Measurements from ENCODE around the gene ACTN3.
A peak's percentile ranks its signal among the peaks of the same experiment; 100 is the strongest.
"Not testable (repeated sequence)": the region's sequence is repeated elsewhere in the genome, so short reads cannot be mapped to it uniquely, and the experiment has no call there.

Gene ACTN3

DNA sequence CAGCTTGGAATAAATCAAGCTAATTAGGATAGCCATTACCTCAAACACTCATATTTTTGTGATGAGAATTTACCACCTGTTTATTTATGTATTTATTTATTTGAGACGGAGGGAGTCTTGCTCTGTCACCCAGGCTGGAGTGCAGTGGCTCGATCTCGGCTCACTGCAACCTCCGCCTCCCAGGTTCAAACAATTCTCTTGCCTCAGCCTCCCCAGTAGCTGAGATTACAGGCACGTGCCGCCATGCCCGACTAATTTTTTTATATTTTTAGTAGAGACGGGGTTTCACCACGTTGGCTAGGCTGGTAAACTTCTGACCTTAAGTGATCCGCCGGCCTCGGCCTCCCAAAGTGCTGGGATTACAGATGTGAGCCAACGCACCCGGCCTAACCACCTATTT, 1.8 kb upstream of the ACTN3 start:
- DNase-seq (ENCODE audit: low read depth) = not testable (repeated sequence)

DNA sequence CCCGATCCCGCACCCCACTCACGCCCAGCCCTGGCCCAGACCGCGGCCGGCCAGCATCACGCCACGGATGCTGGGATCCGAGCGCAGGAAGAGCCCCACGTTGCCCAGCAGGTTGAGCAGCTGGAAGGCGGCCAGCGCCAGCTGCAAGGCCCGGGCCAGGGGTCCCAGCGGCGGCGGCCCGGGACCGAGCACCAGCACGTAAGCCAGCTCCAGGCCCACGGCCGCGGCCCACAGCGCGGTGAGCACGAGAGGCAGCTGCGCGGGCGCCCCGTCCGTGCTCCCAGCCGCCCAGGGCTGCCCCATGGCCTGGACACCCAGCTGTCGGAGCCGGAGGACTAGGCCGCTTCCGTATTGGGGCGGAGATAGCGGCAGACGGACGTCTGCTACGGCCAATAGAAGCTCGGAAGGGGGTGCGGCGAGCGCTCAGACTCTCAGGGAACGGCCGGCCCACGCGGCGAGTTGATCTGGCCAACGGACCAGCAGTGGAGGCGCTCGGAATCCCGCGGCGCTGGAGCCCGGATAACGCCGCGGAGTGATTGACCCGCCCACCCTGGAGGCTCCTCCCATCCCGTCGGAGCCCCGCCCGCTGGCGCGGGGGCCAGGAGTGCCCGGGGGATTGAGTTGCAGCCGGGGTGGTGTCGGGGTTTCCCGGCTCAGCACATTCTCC, 869 bp upstream of the ACTN3 start, which contains the start of gene ZDHHC24:
Gene ZDHHC24 (minus strand): TSS at position 348 of the 667 bp plus-strand sequence. CDS start 45 bp downstream, at position 303.
- DNase-seq (ENCODE audit: low read depth) = peak; percentile 73

- no peak for DNase-seq (ENCODE audit: low read depth)
Observed at GRCh38 chr11:66546966-66547661, 411 bp downstream of the ACTN3 start.

GRCh38 chr11:66547662-66548009, 933 bp downstream of the ACTN3 start:
- no peak for DNase-seq (ENCODE audit: low read depth)

DNA sequence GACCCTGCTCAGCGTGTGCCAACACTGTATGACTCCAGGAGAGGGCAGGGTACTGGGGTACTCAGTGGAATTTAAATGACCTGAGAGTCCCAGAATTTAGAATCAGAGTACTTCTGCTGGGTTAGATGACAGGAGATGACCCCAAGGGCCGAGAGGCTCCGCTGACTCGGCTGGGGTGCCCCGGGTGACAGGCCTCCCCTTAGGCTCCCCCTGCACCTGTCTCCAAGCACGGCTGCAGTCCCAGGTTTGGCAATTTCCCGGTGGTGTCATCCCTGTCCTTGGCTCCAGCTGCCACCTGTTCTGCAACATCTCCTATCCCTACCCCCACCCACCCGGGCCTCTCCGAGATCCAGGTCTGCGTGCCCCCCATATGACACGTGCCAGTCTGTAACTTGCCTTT, 1.3 kb downstream of the ACTN3 start:
- no peak for DNase-seq (ENCODE audit: low read depth)

DNA sequence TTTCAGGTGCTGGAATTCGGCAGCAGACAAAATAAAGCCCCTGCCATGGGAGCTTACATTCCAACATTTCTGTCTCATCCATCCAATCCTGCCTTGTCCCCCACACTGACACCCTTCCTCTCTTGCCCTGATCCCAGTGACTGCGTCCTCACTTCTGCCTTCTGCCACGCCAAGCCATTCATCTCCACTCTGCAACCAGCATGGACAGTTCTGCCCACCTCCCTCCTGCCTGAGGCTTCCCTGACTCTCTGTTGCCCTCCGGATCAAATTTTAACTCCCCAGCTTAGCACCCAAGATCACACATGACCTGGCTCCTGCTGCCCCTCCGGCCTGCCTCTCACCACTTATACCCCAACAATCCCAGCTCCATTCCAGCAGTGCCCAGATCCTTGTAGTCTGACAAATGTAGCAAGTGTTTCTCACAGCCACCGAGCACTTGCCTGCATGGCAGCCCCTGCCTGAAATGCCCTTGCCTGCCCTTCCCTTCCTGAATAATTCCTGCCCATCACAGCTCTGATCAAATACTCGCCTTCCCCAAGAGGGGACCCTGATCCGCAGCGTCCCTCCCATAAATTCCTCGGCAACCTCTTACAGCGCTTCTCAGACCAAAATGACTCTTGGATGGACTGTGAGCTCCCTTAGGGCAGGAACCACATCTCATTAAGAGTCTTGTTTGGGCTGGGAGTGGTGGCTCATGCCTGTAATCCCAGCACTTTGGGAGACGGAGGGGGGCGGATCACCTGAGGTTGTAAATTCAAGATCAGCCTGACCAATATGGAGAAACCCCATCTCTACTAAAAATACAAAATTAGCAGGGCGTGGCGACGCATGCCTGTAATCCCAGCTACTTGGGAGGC, 2.3 kb downstream of the ACTN3 start:
- DNase-seq (ENCODE audit: low read depth) = no peak

DNA sequence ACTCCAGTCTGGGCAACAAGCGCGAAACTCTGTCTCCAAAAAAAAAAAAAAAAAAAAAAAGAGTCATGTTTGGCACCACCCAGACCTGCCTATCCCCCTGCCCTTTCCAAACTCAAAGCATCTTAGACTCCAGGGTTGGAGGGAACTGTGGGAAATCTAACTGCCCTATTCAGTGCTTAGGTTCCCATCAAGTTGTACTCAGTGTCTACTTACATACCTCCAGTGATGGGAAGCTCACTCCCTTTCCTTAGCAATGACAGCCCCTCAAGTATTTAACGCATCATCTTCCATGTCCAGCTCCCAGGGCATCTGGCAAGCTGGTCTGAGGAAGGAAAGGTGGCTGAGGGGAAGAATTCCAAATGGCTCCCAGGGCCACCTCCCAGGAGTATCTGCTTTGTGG, 3.0 kb downstream of the ACTN3 start:
- no peak for DNase-seq (ENCODE audit: low read depth)

GRCh38 chr11:66550887-66551286, 4.2 kb downstream of the ACTN3 start:
- no peak for DNase-seq (ENCODE audit: low read depth)

GRCh38 chr11:66554602-66555001, 7.9 kb downstream of the ACTN3 start:
- no peak for DNase-seq (ENCODE audit: low read depth)

DNA sequence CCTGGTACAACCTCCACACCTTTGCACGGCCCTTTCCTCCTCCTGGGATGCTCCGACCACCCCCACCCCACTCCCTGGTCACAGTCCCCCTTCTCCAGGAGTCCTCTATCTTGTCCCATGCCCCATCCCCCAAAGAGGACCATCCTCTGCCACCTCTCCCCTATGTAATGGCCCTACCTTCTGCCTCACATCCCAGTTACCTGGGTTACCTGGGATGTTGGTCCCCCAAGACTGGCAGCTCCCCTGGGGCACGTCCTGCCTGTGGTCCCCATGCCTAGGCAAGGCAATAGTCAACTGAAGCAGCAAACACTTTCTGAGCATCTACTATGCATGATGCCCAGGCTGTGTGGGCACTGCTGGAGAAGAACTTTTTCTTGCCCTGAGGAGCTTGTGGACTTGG, 8.7 kb downstream of the ACTN3 start:
- DNase-seq (ENCODE audit: low read depth) = no peak

- no peak for DNase-seq (ENCODE audit: low read depth)
Observed at GRCh38 chr11:66556086-66556485, 9.4 kb downstream of the ACTN3 start.

- DNase-seq (ENCODE audit: low read depth) = no peak
Observed at GRCh38 chr11:66557733-66558326, 11.1 kb downstream of the ACTN3 start.

DNA sequence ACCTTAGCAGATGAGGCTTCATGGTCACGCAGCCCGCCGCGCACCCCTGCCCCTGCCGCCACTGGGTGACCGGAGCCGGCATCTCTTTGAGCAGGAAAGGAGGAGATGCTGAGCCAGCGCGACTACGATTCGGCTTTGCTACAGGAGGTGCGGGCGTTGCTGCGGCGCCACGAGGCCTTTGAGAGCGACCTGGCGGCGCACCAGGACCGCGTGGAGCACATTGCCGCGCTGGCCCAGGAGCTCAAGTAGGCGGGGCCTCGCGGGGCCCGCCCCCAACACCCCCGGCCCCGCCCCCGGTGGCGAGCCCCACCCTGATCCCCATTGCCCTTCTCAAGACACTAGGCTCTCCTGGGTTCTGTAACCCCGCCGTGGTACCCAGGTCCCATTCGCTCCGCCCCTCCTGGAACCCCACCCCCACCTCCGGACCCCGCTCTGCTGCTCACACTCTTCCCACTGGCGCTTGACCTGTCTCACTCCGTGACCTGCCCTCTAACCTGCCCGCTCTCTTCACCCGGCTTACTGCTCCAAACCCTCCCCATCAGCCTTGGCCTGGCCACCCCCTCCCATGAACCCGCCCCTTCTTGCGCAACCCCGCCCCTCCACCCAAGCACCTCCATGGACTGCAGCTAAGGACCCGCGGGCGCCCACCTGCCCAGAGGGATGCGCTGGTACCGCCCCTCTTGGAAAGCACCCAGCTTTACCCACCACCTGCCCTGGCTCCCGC, 12.6 kb downstream of the ACTN3 start:
- DNase-seq (ENCODE audit: low read depth) = peak; percentile 20

DNA sequence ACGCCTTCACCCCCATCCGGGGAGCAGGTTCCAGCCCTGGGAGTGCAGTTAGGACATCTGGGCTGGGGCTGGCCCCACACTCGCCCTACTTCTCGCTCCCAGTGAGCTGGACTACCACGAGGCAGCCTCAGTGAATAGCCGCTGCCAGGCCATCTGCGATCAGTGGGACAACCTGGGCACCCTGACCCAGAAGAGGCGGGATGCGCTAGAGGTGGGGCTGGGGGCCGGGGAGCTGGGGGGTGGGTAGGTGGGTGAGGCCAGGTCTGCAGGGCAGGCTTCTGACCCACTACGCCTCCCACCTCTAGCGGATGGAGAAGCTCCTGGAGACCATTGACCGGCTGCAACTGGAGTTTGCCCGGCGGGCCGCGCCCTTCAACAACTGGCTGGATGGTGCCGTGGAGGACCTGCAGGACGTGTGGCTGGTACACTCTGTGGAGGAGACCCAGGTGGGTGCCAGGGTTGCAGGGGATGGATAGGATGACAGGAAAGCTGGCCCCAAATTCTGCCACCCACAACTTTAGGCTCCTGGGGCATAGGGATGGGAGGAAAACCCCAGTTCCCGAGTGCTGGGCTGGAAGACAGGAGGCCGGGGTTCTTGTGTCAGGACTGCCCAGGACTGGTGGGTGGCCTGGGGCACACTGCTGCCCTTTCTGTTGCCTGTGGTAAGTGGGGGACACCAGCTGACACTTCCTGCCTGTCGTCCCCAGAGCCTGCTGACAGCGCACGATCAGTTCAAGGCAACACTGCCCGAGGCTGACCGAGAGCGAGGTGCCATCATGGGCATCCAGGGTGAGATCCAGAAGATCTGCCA, 13.4 kb downstream of the ACTN3 start:
- no peak for DNase-seq (ENCODE audit: low read depth)

DNA sequence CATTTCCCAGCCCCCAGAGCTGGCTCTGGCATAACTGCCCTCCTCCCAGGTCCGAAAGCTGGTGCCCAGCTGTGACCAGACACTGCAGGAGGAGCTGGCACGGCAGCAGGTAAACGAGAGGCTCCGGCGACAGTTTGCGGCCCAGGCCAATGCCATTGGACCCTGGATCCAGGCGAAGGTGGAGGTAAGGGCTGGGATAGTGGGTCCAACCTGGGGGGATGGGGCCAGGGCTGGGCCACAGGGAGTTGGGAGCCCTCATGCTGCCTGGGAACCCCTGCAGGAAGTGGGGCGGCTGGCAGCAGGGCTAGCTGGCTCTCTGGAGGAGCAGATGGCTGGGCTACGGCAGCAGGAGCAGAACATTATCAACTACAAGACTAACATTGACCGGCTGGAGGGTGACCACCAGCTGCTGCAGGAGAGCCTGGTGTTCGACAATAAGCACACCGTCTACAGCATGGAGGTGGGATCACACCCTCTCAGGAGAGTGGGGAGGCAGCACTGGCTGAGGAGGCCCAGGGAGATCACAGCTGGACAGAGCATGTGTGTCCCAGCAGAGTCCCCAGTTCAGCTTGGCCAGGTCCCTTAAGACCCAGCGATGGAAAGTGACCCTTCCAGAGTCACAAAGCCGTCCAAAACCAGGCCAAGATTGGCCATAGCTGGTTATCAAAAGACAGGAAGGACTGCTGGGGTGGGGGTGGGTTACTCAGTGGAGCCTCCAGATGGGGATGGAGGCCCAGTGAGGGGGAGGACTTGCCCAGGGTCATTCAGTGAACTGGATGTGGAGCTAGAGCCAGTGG, 14.7 kb downstream of the ACTN3 start:
- DNase-seq (ENCODE audit: low read depth) = no peak

- no peak for DNase-seq (ENCODE audit: low read depth)
Observed at GRCh38 chr11:66561975-66562248, 15.2 kb downstream of the ACTN3 start.

DNA sequence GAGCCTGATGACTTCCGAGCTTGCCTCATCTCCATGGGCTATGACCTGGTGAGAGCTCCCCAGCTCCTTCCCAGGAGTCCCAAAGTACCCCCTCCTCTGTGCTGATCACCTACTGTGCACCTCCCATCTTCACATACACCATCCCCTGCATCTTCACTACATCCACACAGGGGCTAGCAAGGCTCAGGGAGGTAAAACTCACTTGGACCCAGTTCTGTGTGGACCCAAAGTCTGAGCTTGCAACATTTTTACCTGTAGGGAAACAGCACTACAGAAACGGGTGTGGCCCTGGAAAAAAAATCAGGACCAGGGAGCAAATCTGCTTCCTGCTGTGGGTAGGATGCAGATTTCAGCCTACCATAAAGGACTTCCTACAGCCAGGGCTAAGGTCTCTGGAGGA, 15.6 kb downstream of the ACTN3 start:
- DNase-seq (ENCODE audit: low read depth) = no peak

DNA sequence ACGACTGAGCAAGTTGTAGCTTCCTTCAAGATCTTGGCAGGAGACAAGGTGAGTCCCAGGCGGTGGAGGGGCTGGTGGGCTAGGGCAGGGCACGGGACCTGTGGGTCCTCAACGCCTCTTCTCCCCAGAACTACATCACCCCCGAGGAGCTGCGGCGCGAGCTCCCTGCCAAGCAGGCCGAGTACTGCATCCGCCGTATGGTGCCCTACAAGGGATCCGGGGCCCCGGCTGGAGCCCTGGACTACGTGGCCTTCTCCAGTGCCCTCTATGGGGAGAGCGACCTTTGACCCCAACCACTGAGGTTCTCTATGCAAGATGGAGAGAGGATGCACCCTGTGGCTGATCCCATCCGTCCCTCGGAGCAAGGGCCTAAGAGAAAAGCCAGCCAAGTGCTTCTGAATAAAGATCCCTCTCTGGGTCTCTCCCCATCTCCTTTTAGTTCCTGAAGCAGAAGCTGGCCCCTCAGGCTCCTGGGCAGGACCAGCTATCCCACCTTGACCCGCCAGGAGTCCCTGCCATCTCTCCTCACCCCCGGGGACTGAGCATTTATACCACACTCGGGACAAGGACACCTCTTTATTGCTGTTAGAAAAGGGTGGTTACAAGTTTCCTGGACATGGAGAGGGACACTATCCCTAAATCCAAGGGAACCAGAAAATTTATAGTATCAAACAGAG, 16.3 kb downstream of the ACTN3 start:
- no peak for DNase-seq (ENCODE audit: low read depth)

GRCh38 chr11:66563832-66564231, 17.1 kb downstream of the ACTN3 start:
- no peak for DNase-seq (ENCODE audit: low read depth)

- DNase-seq (ENCODE audit: low read depth) = no peak
Observed at GRCh38 chr11:66564538-66564937, 17.8 kb downstream of the ACTN3 start.
